ENCODE data around the gene CCNF. TPM values are rescaled to one million over a fixed set of nuclear protein-coding genes. Genes with fewer than 3 reads are reported as not detected.

Gene CCNF
- polyA plus RNA-seq, 2 of the 4 experiments (the other 2 are of a cell fraction): 6.5 to 14.4 TPM

DNA sequence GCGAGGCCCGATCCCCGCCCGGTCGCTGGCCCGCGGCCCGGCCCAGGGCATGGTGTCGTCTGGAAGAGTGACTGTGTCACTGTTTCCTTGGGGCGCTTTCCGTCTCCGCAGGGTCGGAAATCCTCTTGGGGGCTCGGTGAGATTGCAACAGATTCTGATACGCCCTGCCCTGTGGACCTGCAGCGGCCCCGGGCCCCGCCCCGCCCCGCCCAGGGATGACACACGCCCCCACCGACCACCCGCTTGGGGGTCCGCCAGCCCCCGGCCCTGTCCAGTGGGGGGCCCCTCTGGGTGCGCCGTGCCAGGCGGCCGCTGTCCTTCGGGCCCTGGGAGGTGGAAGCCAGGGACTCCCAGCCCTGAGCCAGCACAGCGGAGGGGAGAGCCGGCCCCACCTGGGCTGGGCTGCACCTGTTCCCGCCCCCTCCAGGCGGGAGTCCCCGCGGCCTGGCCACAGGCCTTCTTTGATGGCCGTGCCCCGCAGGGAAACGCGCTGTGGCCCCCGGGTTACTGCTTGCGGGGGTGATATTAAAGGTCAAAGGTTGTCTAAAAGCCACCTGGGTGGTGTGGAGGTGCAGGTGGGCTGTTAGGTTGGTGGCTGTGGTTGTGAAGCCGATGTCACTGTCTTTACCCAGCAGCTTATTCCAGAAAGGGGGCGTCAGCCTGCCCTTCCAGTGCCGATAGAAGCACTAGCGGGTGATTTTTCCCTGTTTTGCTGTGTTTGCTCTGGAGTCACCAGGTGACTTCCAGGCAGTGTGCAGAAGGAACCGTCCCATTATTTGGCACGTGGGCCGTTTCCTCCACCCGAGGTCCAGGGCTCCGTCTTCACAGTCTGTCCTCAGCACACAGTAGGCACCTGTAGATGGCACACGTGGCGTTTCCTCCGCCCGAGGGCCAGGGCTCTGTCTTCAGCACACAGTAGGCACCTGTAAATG, 46.4 kb downstream of the CCNF start:
- peaks cover 25% of the 10 kb centered on the region for H3K4me1 ChIP-seq
- H3K27ac ChIP-seq: peak overlapping the region; percentile 97 to 99
- TF ChIP-seq KDM5A (IDR thresholded peaks at IDR 0.05) (no peak), ESRRA (IDR thresholded peaks at IDR 0.05; ENCODE audit: borderline replicate concordance, low read length) (no peak), RARB (CRISPR knock-in tag; IDR thresholded peaks at IDR 0.05) (no peak), ZFP36 (IDR thresholded peaks at IDR 0.05; ENCODE audit: borderline replicate concordance, partially characterized antibody) (no peak), FOXS1 (CRISPR knock-in tag; IDR thresholded peaks at IDR 0.05) (no peak), RNF2 (IDR thresholded peaks at IDR 0.05; ENCODE audit: borderline replicate concordance, low read depth) (no peak)
- ATAC-seq: no peak
- no peak for FAIRE-seq
- ChIA-PET CTCF (interaction anchor here (2.1 to 2.8 kb wide), 3 partner anchors 26 to 45 kb away, joined by 7 to 17 read pairs (median 7); no protein-coding TSS in a partner anchor), POLR2A (interaction anchor here (0.6 to 1.9 kb wide), 5 partner anchors 10 to 320 kb away, joined by 3 to 9 read pairs (median 3); partner anchors contain the start of genes CCNF, TEDC2 and TRAF7)
- H3K9me3 ChIP-seq: no peaks in the 10 kb centered on the region
- 51% methylated on average over 21 of the region's 55 CpGs for WGBS (ENCODE audit: missing lambda C conversion rate)
- H3K4me3 ChIP-seq: peak overlapping the region; percentile 98
- DNase-seq (ENCODE audit: low read depth in 1 of 2, low spot score in 1 of 2): peak in 1 of 2 experiments; percentile 21
- H3K4me2 ChIP-seq: peak overlapping the region; percentile 100

GRCh38 chr16:2476345-2476720, 47.1 kb downstream of the CCNF start:
- H3K27ac ChIP-seq: no peak overlapping the region
- TF ChIP-seq EHF (CRISPR knock-in tag; IDR thresholded peaks at IDR 0.05) (no peak), MAZ (IDR thresholded peaks at IDR 0.05; ENCODE audit: borderline replicate concordance, low read depth, low read length) (no peak), ZNF302 (CRISPR knock-in tag; IDR thresholded peaks at IDR 0.05) (no peak)
- ChIA-PET CTCF (interaction anchor here (1.5 to 2.6 kb wide), 2 partner anchors 46 to 281 kb away, joined by 3 to 7 read pairs; no protein-coding TSS in a partner anchor), POLR2A (no interaction called here)
- 95% methylated on average over 9 of the region's 9 CpGs for WGBS (ENCODE audit: missing lambda C conversion rate)
- no peak for DNase-seq (ENCODE audit: low read depth in 1 of 2, low spot score in 1 of 2)
- H3K4me2 ChIP-seq: peak overlapping the region; percentile 100; the same call in 2 of the 3 replicates
- ATAC-seq: no peak
- FAIRE-seq: no peak
- H3K4me1 ChIP-seq: peaks cover 19% of the 10 kb centered on the region
- no peak overlapping the region for H3K4me3 ChIP-seq
- H3K9me3 ChIP-seq: no peaks in the 10 kb centered on the region

- POLR2A ChIA-PET: no interaction called here
These were observed 47.5 kb downstream of the CCNF start for GRCh38 chr16:2476741-2477140.

GRCh38 chr16:2477327-2477726, 48.1 kb downstream of the CCNF start:
- no peak for ATAC-seq
- TF ChIP-seq GATA3 (IDR thresholded peaks at IDR 0.05; ENCODE audit: borderline replicate concordance): no peak
- no peak for TF ChIP-seq MAFK (IDR thresholded peaks at IDR 0.05; ENCODE audit: partially characterized antibody)
- TF ChIP-seq JUN (IDR thresholded peaks at IDR 0.05): no peak
- no peak for TF ChIP-seq ZSCAN20 (CRISPR knock-in tag; IDR thresholded peaks at IDR 0.05)
- POLR2A ChIA-PET: no interaction called here
- Histone ChIP-seq H3K27ac (no peak overlapping the region), H3K4me3 (no peak overlapping the region), H3K4me1 (peaks cover 16% of the 10 kb centered on the region), H3K4me2 (no peak overlapping the region), H3K9me3 (no peaks in the 10 kb centered on the region)
- WGBS (ENCODE audit: missing lambda C conversion rate): 90% methylated on average over 3 of the region's 3 CpGs
- FAIRE-seq: no peak
- no peak for DNase-seq (ENCODE audit: low read depth in 1 of 2, low spot score in 1 of 2)
- CTCF ChIA-PET: interaction anchor here (0.6 to 2.6 kb wide), 5 partner anchors 9 to 472 kb away, joined by 3 to 18 read pairs (median 3); no protein-coding TSS in a partner anchor

More at GRCh38 chr16:2476741-2477140, 47.5 kb downstream of the CCNF start:
- Histone ChIP-seq H3K4me2 (no peak overlapping the region), H3K27ac (no peak overlapping the region), H3K4me3 (no peak overlapping the region), H3K4me1 (peaks cover 16% of the 10 kb centered on the region), H3K9me3 (no peaks in the 10 kb centered on the region)
- no peak for FAIRE-seq
- CTCF ChIA-PET: interaction anchor here (0.6 to 2.6 kb wide), 3 partner anchors 46 to 473 kb away, joined by 3 to 7 read pairs (median 3); no protein-coding TSS in a partner anchor
- TF ChIP-seq MAZ (IDR thresholded peaks at IDR 0.05; ENCODE audit: borderline replicate concordance, low read depth, low read length) (no peak), KDM1A (IDR thresholded peaks at IDR 0.05; ENCODE audit: low read depth) (no peak), NPAS2 (CRISPR knock-in tag; IDR thresholded peaks at IDR 0.05; ENCODE audit: borderline replicate concordance) (no peak), KDM5A (IDR thresholded peaks at IDR 0.05) (no peak), FOXS1 (CRISPR knock-in tag; IDR thresholded peaks at IDR 0.05) (no peak)
- DNase-seq (ENCODE audit: low read depth in 1 of 2, low spot score in 1 of 2): no peak
- ATAC-seq: no peak
- WGBS (ENCODE audit: missing lambda C conversion rate): 82% methylated on average over 3 of the region's 3 CpGs
